Adrenal gland (tissue), 12 donors: Measurements from ENCODE around the gene MAEL. TPM values are rescaled to one million over a fixed set of nuclear protein-coding genes. Genes with fewer than 3 reads are reported as not detected.

Experiments
- DNase-seq, 7 donors: peaks; one replicate each; pipeline ENCODE4 v3.0.0-alpha.2; 2019 to 2020
- H3K27ac ChIP-seq, 5 donors: fragments of 200-600 bp; sonication (generic) in 4 of 5; 1 replicate in 3 of 5; 2 replicates in 2 of 5; pipeline versions ENCODE4 v1.5.1 to v1.8.0; 2016 to 2020; ENCODE audit warnings: mild to moderate bottlenecking in 1 of 5
- H3K27me3 ChIP-seq: fragments of 200-600 bp; 2 replicates; pipeline ENCODE4 v1.8.0; 2021
- H3K36me3 ChIP-seq, 2 donors: fragments of 200-600 bp; replicated peaks in 1 of 2; 1 replicate in 1 of 2; 2 replicates in 1 of 2; pipeline versions ENCODE4 v1.5.1 to v1.8.0; 2018 to 2022
- H3K4me1 ChIP-seq, 2 donors: fragments of 200-600 bp; replicated peaks in 1 of 2; 1 replicate in 1 of 2; 2 replicates in 1 of 2; pipeline versions ENCODE4 v1.5.1 to v1.8.0; 2018 to 2021
- H3K4me3 ChIP-seq, 4 donors: fragments of 200-600 bp; sonication (generic) in 3 of 4; one replicate each; pipeline ENCODE4 v1.5.1; 2016 to 2018
- H3K9me3 ChIP-seq, 3 donors: fragments of 200-600 bp; sonication (generic) in 1 of 3; replicated peaks in 1 of 3; 1 replicate in 2 of 3; 2 replicates in 1 of 3; pipeline versions ENCODE4 v1.5.1 to v1.8.0; 2016 to 2021
- POLR2A ChIP-seq, 2 donors: fragments of 450-650 bp; IDR thresholded peaks; one replicate each; pipeline ENCODE4 v1.6.1; 2017; ENCODE audit warnings: antibody characterized with exemption in 2 of 2, mild to moderate bottlenecking in 2 of 2, moderate library complexity in 1 of 2
- WGBS, 4 donors: extraction: QIAGEN DNeasy Blood & Tissue Kit in 2 of 4; methylation state at CpG; one replicate each; pipeline versions ENCODE4 v1.1.5 to v1.1.7; 2013 to 2017; 5-methylcytosine and 5-hydroxymethylcytosine counted together
- intact Hi-C, 2 donors: fragments of 100-400 bp; cut with DNase I; formaldehyde crosslinking; loops; one replicate each; pipeline versions ENCODE4 v1.14.1 to v1.15.0; 2022 to 2023
- polyA plus RNA-seq, 3 donors: library from polyadenylated mRNA; stranded (reverse); fragments of 200-250 nt in 2 of 3; fragments of 350-450 nt in 1 of 3; fragmentation: Illumina TruSeq in 1 of 3; extraction: RNeasy Lipid Tissue Mini Kit (QIAGEN cat#74804) in 1 of 3; gene quantifications; one replicate each; pipeline ENCODE4 v1.2.3, GENCODE V29; 2013 to 2014
- total RNA-seq, 9 donors: library from RNA; depleted of rRNA in 4 of 9; stranded (reverse); fragments of >200 nt in 4 of 9; fragments of 120-200 nt in 1 of 9; fragmentation: NEBNext Ultra II Directional in 1 of 9; extraction: Animal tissue kit (Norgen Biotek cat#: 25700) in 1 of 9; gene quantifications; one replicate each; pipeline versions ENCODE4 v1.1.0 to v1.2.4, GENCODE V29; 2013 to 2023
- TF ChIP-seq, protein P1 (sequence below), 6 experiments: fragments of 450-650 bp in 4 of 6; fragments of 200-600 bp in 2 of 6; sonication (generic) in 1 of 6; IDR thresholded peaks; 1 replicate in 5 of 6; 2 replicates in 1 of 6; pipeline versions ENCODE4 v1.5.1 to v1.8.0; 2016 to 2021; ENCODE audit warnings: antibody characterized with exemption in 6 of 6, mild to moderate bottlenecking in 2 of 6, moderate library complexity in 1 of 6
- donor health status: healthy with polysubstance abuse.
- donor health status: Bipolar disorder and iron deficiency.
- donor health status: DM: yes; HTN: yes; CAD: no.
- donor health status: DM: no; HTN: no; CAD: no.
- donor health status: DM: no; HTN: no; CAD: no.
- donor health status: DM: yes; HTN: yes; CAD: no.

Gene MAEL
- total and polyA plus RNA-seq, 12 donors = 0.17 TPM; not detected in 11

DNA sequence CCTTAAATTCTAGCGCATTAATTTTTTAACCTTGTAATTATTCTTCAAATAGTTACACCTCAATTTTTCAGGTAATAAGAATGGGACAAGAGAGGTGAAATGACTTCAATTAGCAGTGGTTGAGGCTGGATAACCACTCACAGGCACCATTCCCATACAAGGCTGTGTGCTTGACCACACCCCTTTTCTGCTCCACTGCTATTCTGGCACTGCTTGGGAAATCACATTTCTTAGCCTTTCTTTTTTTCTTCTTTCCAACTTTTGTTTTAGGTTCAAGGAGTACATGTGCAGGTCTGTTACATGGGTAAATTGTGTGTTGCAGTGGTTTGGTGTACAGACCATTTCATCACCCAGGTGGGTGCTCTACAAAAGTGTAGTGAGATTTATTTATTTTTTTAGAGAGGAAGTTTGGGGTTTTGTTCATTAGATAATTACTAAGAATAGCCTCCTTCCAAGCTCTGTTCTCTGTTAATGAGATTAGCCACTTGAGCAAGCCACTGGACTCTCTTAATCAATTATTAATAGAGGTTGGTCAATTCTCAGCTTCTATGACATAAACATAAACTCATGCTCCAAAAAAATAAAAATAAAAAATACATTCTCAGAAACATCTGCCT, 28.1 kb upstream of the MAEL start:
- Histone ChIP-seq H3K4me3 (no peak overlapping the region), H3K27me3 (peaks cover 4% of the 10 kb centered on the region), H3K27ac (no peak overlapping the region), H3K4me1 (no peaks in the 10 kb centered on the region), H3K36me3 (no peaks in the 10 kb centered on the region), H3K9me3 (no peaks in the 10 kb centered on the region)
- DNase-seq = no peak
- TF ChIP-seq, protein P1, sequence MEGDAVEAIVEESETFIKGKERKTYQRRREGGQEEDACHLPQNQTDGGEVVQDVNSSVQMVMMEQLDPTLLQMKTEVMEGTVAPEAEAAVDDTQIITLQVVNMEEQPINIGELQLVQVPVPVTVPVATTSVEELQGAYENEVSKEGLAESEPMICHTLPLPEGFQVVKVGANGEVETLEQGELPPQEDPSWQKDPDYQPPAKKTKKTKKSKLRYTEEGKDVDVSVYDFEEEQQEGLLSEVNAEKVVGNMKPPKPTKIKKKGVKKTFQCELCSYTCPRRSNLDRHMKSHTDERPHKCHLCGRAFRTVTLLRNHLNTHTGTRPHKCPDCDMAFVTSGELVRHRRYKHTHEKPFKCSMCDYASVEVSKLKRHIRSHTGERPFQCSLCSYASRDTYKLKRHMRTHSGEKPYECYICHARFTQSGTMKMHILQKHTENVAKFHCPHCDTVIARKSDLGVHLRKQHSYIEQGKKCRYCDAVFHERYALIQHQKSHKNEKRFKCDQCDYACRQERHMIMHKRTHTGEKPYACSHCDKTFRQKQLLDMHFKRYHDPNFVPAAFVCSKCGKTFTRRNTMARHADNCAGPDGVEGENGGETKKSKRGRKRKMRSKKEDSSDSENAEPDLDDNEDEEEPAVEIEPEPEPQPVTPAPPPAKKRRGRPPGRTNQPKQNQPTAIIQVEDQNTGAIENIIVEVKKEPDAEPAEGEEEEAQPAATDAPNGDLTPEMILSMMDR (IDR thresholded peaks at IDR 0.05) = no peak
- no peak for TF ChIP-seq POLR2A (IDR thresholded peaks at IDR 0.05)
- WGBS, 4 donors = 92 to 98% (median 93%) methylated on average over 1 of the region's 1 CpG
- intact Hi-C loops = no loop called here

DNA sequence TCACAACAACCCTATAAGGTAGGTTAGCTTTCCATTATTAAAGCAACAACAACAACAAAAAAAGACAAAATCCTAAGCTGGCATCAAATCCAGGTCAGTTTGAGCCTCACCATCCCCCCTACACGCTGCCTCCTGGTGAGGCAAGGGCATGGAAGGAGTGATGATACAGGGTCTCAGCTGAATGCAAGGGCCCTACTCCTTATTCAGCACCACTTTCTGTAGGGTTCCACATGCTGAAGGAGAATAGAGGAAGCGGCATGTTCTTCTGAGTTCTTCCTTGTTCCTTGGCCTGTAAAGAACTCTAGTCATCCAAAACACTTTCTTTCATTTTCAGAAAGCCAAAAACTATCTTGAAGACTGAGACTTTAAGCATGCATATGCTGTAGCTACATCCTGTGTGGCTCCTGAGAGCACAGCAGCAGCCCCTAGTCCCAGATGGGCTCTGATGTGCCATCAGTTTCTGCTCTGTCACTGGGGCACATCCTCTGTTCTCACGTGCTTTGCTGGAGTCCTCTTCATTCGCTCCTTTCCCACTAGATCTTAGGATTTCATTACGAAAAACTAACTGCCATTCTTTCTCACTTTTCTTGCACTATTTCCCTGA, 19.9 kb upstream of the MAEL start:
- peaks cover 22% of the 10 kb centered on the region for H3K27me3 ChIP-seq
- no peaks in the 10 kb centered on the region for H3K4me1 ChIP-seq
- TF ChIP-seq POLR2A (IDR thresholded peaks at IDR 0.05) = no peak
- TF ChIP-seq, protein P1 (IDR thresholded peaks at IDR 0.05) = no peak
- intact Hi-C loops = no loop called here
- H3K9me3 ChIP-seq = no peaks in the 10 kb centered on the region
- H3K36me3 ChIP-seq = no peaks in the 10 kb centered on the region
- H3K4me3 ChIP-seq = no peak overlapping the region
- H3K27ac ChIP-seq = no peak overlapping the region
- 77 to 80% (median 78%) methylated on average over 5 of the region's 5 CpGs for WGBS, 4 donors
- DNase-seq = no peak

DNA sequence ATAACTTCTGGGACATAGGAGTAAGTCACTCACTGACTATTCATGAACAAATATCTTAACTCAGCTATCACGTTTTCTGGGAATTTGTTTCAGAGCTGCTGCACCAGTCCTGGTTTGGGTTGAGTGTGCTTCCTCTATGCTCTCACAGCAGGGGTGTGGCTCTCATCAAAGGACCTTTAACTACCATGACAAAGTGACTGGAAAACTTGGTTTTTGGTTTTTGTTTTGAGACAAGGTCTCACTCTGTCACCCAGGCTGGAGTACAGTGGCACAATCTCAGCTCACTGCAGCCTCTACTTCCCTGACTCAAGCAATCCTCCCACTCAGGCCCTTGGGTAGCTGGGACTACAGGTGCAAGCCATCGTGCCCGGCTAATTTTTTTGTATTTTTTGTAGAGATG, 17.8 kb upstream of the MAEL start:
- peaks cover 24% of the 10 kb centered on the region for H3K27me3 ChIP-seq
- peaks cover 0 to 5% of the 10 kb centered on the region in 2 donors for H3K4me1 ChIP-seq
- no peak overlapping the region for H3K4me3 ChIP-seq
- TF ChIP-seq POLR2A (IDR thresholded peaks at IDR 0.05) = no peak
- TF ChIP-seq, protein P1 (IDR thresholded peaks at IDR 0.05) = no peak
- no peaks in the 10 kb centered on the region for H3K36me3 ChIP-seq
- intact Hi-C loops = no loop called here
- no peak overlapping the region for H3K27ac ChIP-seq
- 67 to 78% (median 70%) methylated on average over 3 of the region's 3 CpGs for WGBS, 4 donors
- no peaks in the 10 kb centered on the region for H3K9me3 ChIP-seq
- DNase-seq = no peak

DNA sequence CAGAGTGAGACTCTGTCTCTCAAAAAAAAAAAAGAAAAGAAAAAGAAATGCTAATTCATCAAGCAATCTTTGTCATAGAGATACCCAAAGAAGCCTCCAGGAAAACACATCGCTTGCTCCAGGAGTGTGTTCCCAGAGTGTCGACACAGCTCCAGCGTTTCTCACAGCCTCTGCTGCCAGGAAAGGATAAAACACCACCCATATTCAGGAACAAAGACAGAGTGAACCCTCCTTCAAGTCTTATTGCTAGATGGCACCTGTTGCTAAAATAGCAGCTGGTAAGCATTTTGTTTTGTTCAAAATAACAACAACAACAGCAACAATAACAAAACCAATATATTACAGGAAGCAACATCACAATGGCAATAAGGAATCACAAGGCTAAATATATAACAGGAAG, 16.9 kb upstream of the MAEL start:
- H3K9me3 ChIP-seq = no peaks in the 10 kb centered on the region
- intact Hi-C loops = no loop called here
- TF ChIP-seq POLR2A (IDR thresholded peaks at IDR 0.05) = no peak
- TF ChIP-seq, protein P1 (IDR thresholded peaks at IDR 0.05) = no peak
- no peak for DNase-seq
- peaks cover 24% of the 10 kb centered on the region for H3K27me3 ChIP-seq
- 45 to 63% (median 52%) methylated on average over 3 of the region's 3 CpGs for WGBS, 4 donors
- no peak overlapping the region for H3K27ac ChIP-seq
- H3K4me1 ChIP-seq = peaks cover 0 to 5% of the 10 kb centered on the region in 2 donors
- H3K4me3 ChIP-seq = no peak overlapping the region
- no peaks in the 10 kb centered on the region for H3K36me3 ChIP-seq
